ENCODE results near the gene PXYLP1. TPM values are rescaled to one million over a fixed set of nuclear protein-coding genes. Genes with fewer than 3 reads are reported as not detected.

The PXYLP1 gene
- total and polyA plus RNA-seq, 3 experiments from 2014 or later = 6.6 to 9.5 (median 7.6) TPM

DNA sequence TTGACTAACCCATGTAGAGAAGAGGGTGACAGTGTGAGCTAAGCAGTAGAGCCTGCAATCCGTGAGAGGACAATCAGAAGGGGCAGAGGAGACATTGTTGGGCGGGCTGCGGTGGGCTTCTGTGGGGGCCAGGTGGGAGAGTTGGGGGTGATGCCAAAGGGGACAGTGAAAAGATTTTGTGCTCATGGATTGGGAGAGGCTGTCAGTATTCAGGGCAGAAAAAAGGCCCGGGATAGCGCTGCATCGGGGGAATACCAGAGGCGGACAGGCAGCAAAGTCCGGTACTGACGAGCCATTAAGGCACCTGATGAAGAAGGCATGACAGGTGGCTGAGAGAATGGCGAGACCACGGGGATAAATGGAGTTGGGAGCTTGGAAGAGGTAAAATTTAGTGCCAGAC, 1.3 kb upstream of the PXYLP1 start:
- no peaks in the 10 kb centered on the region for H3K27me3 Mint-ChIP-seq
- POLR2A ChIA-PET = interaction anchor here (0.6 to 3.7 kb wide), 5 partner anchors 25 to 77 kb away, joined by 3 to 87 read pairs (median 3); no protein-coding TSS in a partner anchor
- peak overlapping the region; percentile 90 for H3K4me3 ChIP-seq (ENCODE audit: low read length)
- CTCF ChIA-PET = interaction anchor here (1.9 to 4.2 kb wide), 6 partner anchors 13 to 51 kb away, joined by 11 to 64 read pairs (median 20); no protein-coding TSS in a partner anchor
- H3K9me3 Mint-ChIP-seq = peaks cover 0 to 2% (median 0%) of the 10 kb centered on the region in 5 donors
- no peaks in the 10 kb centered on the region for H3K36me3 ChIP-seq (ENCODE audit: insufficient read depth, low read length)
- H3K9me3 ChIP-seq (ENCODE audit: low read length) = no peaks in the 10 kb centered on the region
- DNase-seq = no peak
- no peak overlapping the region for H3K27ac ChIP-seq (ENCODE audit: low read depth, low read length)
- peaks cover 2 to 11% (median 7%) of the 10 kb centered on the region in 3 donors for H3K36me3 Mint-ChIP-seq
- no peaks in the 10 kb centered on the region for H3K27me3 ChIP-seq (ENCODE audit: insufficient read depth, low read length, poor library complexity, severe bottlenecking)
- H3K4me1 ChIP-seq (ENCODE audit: insufficient read depth, low read length) = peaks cover 36% of the 10 kb centered on the region
- H3K27ac Mint-ChIP-seq = peak overlapping the region; percentile 88 to 98 (median 97)
- H3K4me3 Mint-ChIP-seq = peak overlapping the region; percentile 86 to 98 (median 93)
- H3K4me1 Mint-ChIP-seq = peaks cover 37 to 44% (median 42%) of the 10 kb centered on the region in 3 donors

DNA sequence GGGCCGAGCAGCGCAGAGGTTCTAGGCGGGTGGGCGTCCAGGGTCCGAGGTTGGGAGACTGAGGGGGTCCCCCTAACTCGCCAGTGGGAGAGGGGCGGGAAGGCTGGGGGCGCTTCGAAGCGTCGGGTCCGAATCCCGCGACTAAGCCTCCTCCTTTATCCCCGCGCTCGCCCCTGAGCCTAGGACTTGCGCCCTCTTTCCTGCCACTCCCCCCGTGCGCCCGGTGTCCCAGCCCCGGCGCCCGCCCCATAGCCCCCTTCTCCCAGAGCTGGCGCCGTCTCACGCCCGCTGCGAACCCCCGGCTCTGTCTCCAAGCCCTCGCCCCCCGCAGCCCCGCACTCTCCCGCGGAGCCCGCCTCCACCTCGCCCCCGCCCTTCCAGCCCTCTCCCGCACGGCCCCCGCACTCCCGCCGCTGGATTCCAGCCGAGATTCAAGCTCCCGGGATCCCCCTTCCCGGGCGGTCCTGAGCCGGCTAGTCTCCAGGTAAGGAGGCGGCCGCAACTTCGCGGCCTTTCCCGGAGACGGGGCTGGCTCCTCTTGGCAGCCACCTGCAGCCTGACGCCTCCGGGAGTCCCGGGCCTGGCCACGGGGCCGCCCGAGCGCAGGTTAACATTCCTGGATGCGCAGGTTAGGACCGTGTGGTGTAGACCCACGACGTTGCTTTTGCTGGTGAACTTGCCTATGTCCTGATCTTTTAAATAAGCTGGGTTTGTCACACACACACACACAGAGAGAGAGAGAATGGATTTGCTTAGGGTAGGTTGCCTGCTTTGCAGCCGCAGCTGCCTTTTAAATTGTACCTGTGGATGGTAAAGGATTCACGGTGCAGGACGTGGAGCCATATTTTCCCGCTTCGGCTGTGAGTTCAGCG, 563 bp downstream of the PXYLP1 start:
- Histone ChIP-seq H3K36me3 (ENCODE audit: insufficient read depth, low read length) (no peaks in the 10 kb centered on the region), H3K4me1 (ENCODE audit: insufficient read depth, low read length) (peaks cover 39% of the 10 kb centered on the region), H3K9me3 (ENCODE audit: low read length) (no peaks in the 10 kb centered on the region), H3K27ac (ENCODE audit: low read depth, low read length) (peak overlapping the region; percentile 31), H3K4me3 (ENCODE audit: low read length) (peak overlapping the region; percentile 59), H3K27me3 (ENCODE audit: insufficient read depth, low read length, poor library complexity, severe bottlenecking) (no peaks in the 10 kb centered on the region)
- Mint-ChIP-seq H3K4me1 (peaks cover 44 to 59% (median 57%) of the 10 kb centered on the region in 3 donors), H3K27ac (peak overlapping the region in 7 of 8 donors; percentile 12 to 88 (median 52)), H3K27me3 (no peaks in the 10 kb centered on the region), H3K36me3 (peaks cover 0 to 21% (median 6%) of the 10 kb centered on the region in 3 donors), H3K4me3 (peak overlapping the region; percentile 77 to 91 (median 84)), H3K9me3 (no peaks in the 10 kb centered on the region)
- ChIA-PET POLR2A (interaction anchor here (0.5 to 3.7 kb wide), 17 partner anchors 12 to 507 kb away, joined by 3 to 87 read pairs (median 5); partner anchors contain the start of gene SLC25A36), CTCF (interaction anchor here (1.0 to 4.2 kb wide), 27 partner anchors 7 to 645 kb away, joined by 3 to 64 read pairs (median 8); partner anchors contain the start of gene ATP1B3)
- DNase-seq = peak; percentile 7 to 57 (median 18)

DNA sequence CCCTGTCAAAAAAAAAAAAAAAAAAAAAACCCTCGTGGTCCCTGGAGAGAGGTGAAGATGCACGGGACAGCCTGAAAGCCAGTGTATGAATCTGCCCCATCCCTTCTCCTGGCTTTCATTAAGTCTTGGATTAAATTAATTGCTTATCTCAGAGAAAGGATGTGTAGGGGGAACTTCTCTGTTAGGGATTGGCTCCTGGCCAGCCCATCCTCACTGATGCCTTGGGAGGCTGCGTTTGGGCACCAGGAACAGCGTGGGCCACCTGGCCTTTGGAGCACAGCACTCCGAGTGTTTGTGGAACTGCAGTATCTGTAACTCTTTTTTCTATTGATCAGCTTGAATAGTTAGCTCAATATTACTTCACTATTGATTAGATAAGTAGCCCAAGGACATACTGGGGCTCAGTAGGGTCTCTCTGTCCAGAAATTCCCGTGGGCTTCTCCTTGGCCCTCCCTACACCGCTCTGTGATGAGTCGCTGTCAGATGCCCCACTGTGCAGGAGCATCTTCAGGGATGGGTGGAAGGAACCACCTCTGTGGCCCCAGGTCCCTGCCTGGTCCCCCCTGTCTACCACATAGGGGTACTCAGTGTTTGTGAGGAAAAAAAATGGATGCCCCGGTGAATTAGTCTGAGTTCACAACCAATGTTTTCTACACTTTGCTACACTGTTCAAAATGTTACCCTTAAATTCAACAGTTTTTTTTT, 2.0 kb downstream of the PXYLP1 start:
- H3K4me3 ChIP-seq (ENCODE audit: low read length) = no peak overlapping the region
- H3K27me3 ChIP-seq (ENCODE audit: insufficient read depth, low read length, poor library complexity, severe bottlenecking) = no peaks in the 10 kb centered on the region
- H3K27me3 Mint-ChIP-seq = no peaks in the 10 kb centered on the region
- CTCF ChIA-PET = interaction anchor here (3.9 to 4.2 kb wide), 2 partner anchors 33 to 47 kb away, joined by 49 to 64 read pairs; no protein-coding TSS in a partner anchor
- H3K27ac ChIP-seq (ENCODE audit: low read depth, low read length) = no peak overlapping the region
- H3K36me3 Mint-ChIP-seq = peaks cover 0 to 21% (median 9%) of the 10 kb centered on the region in 3 donors
- H3K36me3 ChIP-seq (ENCODE audit: insufficient read depth, low read length) = no peaks in the 10 kb centered on the region
- peaks cover 53% of the 10 kb centered on the region for H3K4me1 ChIP-seq (ENCODE audit: insufficient read depth, low read length)
- H3K27ac Mint-ChIP-seq = peak overlapping the region in 3 of 8 donors; percentile 7 to 62 (median 29)
- DNase-seq = no peak
- no peaks in the 10 kb centered on the region for H3K9me3 ChIP-seq (ENCODE audit: low read length)
- POLR2A ChIA-PET = interaction anchor here (0.6 to 3.7 kb wide), 2 partner anchors 33 to 217 kb away, joined by 3 to 87 read pairs; no protein-coding TSS in a partner anchor
- H3K4me3 Mint-ChIP-seq = peak overlapping the region; percentile 77 to 91 (median 84)
- peaks cover 58 to 73% (median 71%) of the 10 kb centered on the region in 3 donors for H3K4me1 Mint-ChIP-seq
- no peaks in the 10 kb centered on the region for H3K9me3 Mint-ChIP-seq

DNA sequence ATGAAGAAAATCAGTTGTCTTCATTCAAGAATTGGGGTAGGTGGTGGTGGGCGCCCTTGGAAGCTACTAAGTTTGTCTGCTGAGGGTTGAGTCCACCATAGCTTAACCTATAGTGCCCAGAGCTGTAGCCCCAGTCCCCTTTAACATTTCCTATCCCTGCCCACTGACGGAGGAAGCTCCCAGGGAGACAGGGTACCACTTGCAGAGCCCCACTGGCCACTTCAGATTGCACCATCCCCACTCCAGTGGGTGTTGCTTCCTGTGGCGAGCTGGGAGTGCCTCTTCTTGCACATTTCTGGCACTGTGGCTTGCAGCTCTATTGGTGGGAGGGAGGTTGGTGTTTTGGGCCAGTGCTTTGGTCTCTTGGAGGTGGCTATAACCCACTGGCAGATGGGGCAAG, 2.7 kb downstream of the PXYLP1 start:
- ChIA-PET POLR2A (no interaction called here), CTCF (interaction anchor here (1.6 kb wide), 1 partner anchor 45 kb away, joined by 4 read pairs; no protein-coding TSS in a partner anchor)
- H3K36me3 Mint-ChIP-seq = peaks cover 0 to 21% (median 11%) of the 10 kb centered on the region in 3 donors
- H3K4me3 Mint-ChIP-seq = peak overlapping the region in 4 of 7 donors; percentile 28 to 91 (median 58)
- peak overlapping the region in 3 of 8 donors; percentile 26 to 62 (median 26) for H3K27ac Mint-ChIP-seq
- H3K27me3 Mint-ChIP-seq = no peaks in the 10 kb centered on the region
- H3K9me3 Mint-ChIP-seq = no peaks in the 10 kb centered on the region
- Histone ChIP-seq H3K4me1 (ENCODE audit: insufficient read depth, low read length) (peaks cover 59% of the 10 kb centered on the region), H3K9me3 (ENCODE audit: low read length) (no peaks in the 10 kb centered on the region), H3K27ac (ENCODE audit: low read depth, low read length) (no peak overlapping the region), H3K27me3 (ENCODE audit: insufficient read depth, low read length, poor library complexity, severe bottlenecking) (no peaks in the 10 kb centered on the region), H3K4me3 (ENCODE audit: low read length) (no peak overlapping the region), H3K36me3 (ENCODE audit: insufficient read depth, low read length) (no peaks in the 10 kb centered on the region)
- no peak for DNase-seq
- H3K4me1 Mint-ChIP-seq = peaks cover 61 to 78% (median 74%) of the 10 kb centered on the region in 3 donors

DNA sequence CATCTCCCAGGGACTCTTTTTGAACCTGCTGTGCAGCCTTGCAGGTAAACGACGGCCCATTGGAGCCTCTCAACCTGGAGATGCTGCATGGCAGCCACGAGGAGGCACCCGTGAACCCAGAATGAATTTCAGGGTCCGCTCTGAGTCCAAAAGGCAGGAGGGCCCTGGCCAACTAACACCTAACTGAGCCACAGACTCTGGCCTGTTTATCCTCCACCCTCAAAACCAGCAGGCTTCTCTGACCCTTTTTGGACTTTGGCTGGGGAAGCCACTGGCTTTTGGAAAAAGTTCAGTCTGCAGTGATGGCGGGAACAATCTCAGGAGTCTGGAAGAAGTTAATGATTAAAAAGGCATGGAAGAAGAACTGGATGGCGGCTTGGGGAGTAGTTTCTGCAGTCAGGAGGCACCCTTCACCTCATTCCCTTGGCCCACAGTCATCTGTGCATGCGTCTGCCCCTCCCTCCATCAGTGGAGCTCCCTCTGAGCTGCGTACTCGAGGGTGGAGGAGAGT, 4.1 kb downstream of the PXYLP1 start:
- peak overlapping the region in 2 of 7 donors; percentile 6 to 37 for H3K4me3 Mint-ChIP-seq
- no peaks in the 10 kb centered on the region for H3K9me3 Mint-ChIP-seq
- H3K27me3 Mint-ChIP-seq = no peaks in the 10 kb centered on the region
- Histone ChIP-seq H3K36me3 (ENCODE audit: insufficient read depth, low read length) (no peaks in the 10 kb centered on the region), H3K4me3 (ENCODE audit: low read length) (no peak overlapping the region), H3K9me3 (ENCODE audit: low read length) (no peaks in the 10 kb centered on the region), H3K27me3 (ENCODE audit: insufficient read depth, low read length, poor library complexity, severe bottlenecking) (no peaks in the 10 kb centered on the region), H3K4me1 (ENCODE audit: insufficient read depth, low read length) (peaks cover 55% of the 10 kb centered on the region), H3K27ac (ENCODE audit: low read depth, low read length) (no peak overlapping the region)
- H3K36me3 Mint-ChIP-seq = peaks cover 0 to 21% (median 16%) of the 10 kb centered on the region in 3 donors
- peaks cover 52 to 80% (median 66%) of the 10 kb centered on the region in 3 donors for H3K4me1 Mint-ChIP-seq
- ChIA-PET CTCF (interaction anchor here (1.6 to 2.5 kb wide), 3 partner anchors 23 to 43 kb away, joined by 3 to 8 read pairs (median 4); no protein-coding TSS in a partner anchor), POLR2A (no interaction called here)
- no peak for DNase-seq
- H3K27ac Mint-ChIP-seq = peak overlapping the region in 2 of 8 donors; percentile 48 to 58

DNA sequence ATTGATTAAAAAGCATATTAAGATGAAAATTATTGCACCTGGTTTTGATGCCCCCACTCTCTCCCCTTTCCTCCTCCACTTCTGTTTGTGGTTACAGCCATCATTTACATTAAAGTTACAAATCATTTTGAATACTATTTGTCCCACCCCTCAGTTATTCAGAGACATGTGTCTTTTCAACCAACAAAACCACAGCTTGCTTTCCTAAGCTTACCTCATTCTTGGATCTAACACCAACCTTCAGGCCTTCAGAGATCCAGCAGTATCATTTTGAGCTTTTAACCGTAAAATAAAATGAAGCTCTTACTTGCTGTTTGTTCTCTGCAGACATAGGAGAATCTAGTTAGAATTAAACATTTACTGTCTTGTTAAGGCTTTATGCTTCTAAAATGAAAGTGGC, 4.7 kb downstream of the PXYLP1 start:
- Mint-ChIP-seq H3K27me3 (no peaks in the 10 kb centered on the region), H3K4me1 (peaks cover 49 to 82% (median 62%) of the 10 kb centered on the region in 3 donors), H3K4me3 (peak overlapping the region in 1 of 7 donors; percentile 37), H3K27ac (peak overlapping the region in 3 of 8 donors; percentile 28 to 72 (median 48)), H3K9me3 (no peaks in the 10 kb centered on the region), H3K36me3 (peaks cover 0 to 17% (median 16%) of the 10 kb centered on the region in 3 donors)
- Histone ChIP-seq H3K9me3 (ENCODE audit: low read length) (no peaks in the 10 kb centered on the region), H3K27ac (ENCODE audit: low read depth, low read length) (no peak overlapping the region), H3K36me3 (ENCODE audit: insufficient read depth, low read length) (no peaks in the 10 kb centered on the region), H3K4me3 (ENCODE audit: low read length) (no peak overlapping the region), H3K27me3 (ENCODE audit: insufficient read depth, low read length, poor library complexity, severe bottlenecking) (no peaks in the 10 kb centered on the region), H3K4me1 (ENCODE audit: insufficient read depth, low read length) (peaks cover 53% of the 10 kb centered on the region)
- ChIA-PET POLR2A (interaction anchor here (0.7 to 0.8 kb wide), 2 partner anchors 31 to 43 kb away, joined by 3 read pairs; no protein-coding TSS in a partner anchor), CTCF (interaction anchor here (1.6 to 2.5 kb wide), 2 partner anchors 22 to 31 kb away, joined by 3 to 8 read pairs; no protein-coding TSS in a partner anchor)
- DNase-seq = no peak

Data from CD8-positive, alpha-beta memory T cell (primary cell).